K562 (cell line): ENCODE measurements around the gene TRAPPC8. TPM values are rescaled to one million over a fixed set of nuclear protein-coding genes. Genes with fewer than 3 reads are reported as not detected.

Experiments used
- ATAC-seq: fragments of 200-7000 bp; cut with Tn5 transposase; 3 replicates; pipeline ENCODE4 v1.9.1; 2020; ENCODE audit warnings: moderate library complexity
- BruUV-seq: library from RNA; stranded (reverse); fragments of 400-500 nt; replicated peaks from 2 replicates; lab custom pipeline; 2021; lab: Mats Ljungman, UMichigan
- CTCF ChIA-PET: fragments of 300-600 bp; formaldehyde crosslinking; extraction: SDS; loops from one replicate; lab custom pipeline; 2021; ENCODE audit warnings: low intra/inter-chr PET ratio; lab: Yijun Ruan, JAX
- POLR2A ChIA-PET: fragments of 300-600, 350-650 bp; sonication (Branson Sonifier 250); formaldehyde crosslinking; extraction: SDS; loops from one replicate; lab custom pipeline; 2021; ENCODE audit warnings: antibody characterized with exemption, inconsistent platforms; lab: Yijun Ruan, JAX
- DNase-seq, 4 experiments: peaks; one replicate each; pipeline versions ENCODE4 v3.0.0 to v3.0.0-alpha.2; 2011 to 2018; ENCODE audit warnings: low spot score in 3 of 4, mixed read lengths in 3 of 4; ENCODE audit errors: extremely low read depth in 1 of 4
- FAIRE-seq: peaks from 2 replicates; lab custom pipeline; 2011; peaks lifted over from hg19 to GRCh38; lab: Jason Lieb, UNC
- H2AFZ ChIP-seq: 2 replicates; pipeline ENCODE4 v1.6.0; 2011; ENCODE audit warnings: low read depth, low read length, control low read depth, inconsistent platforms
- H3K27ac ChIP-seq: fragments of 200-600 bp; 3 replicates; pipeline ENCODE4 v1.8.0; 2011; ENCODE audit warnings: low read depth, mild to moderate bottlenecking, control low read depth, inconsistent platforms, low read length, moderate library complexity, mixed read lengths; ENCODE audit errors: extremely low read depth
- H3K27me3 ChIP-seq, 2 experiments: fragments of 300-600 bp in 1 of 2; 2 replicates in 1 of 2; 3 replicates in 1 of 2; pipeline versions ENCODE4 v1.6.0 to v1.8.0; 2011; ENCODE audit warnings: inconsistent platforms in 2 of 2, low read length in 2 of 2, mild to moderate bottlenecking in 1 of 2, mixed read lengths in 1 of 2, moderate library complexity in 1 of 2; ENCODE audit not compliant: control insufficient read depth in 2 of 2, insufficient read depth in 2 of 2
- H3K36me3 ChIP-seq: fragments of 300-600 bp; 3 replicates; pipeline ENCODE4 v1.8.0; 2011; ENCODE audit warnings: mild to moderate bottlenecking, low read length, inconsistent platforms; ENCODE audit not compliant: control insufficient read depth, insufficient read depth
- H3K4me1 ChIP-seq, 2 experiments: fragments of 200-600 bp in 1 of 2; replicated peaks in 1 of 2; 2 replicates in 1 of 2; 3 replicates in 1 of 2; pipeline versions ENCODE4 v1.5.1 to v1.8.0; 2011; ENCODE audit warnings: inconsistent platforms in 2 of 2, low read length in 2 of 2, mild to moderate bottlenecking in 1 of 2, mixed read lengths in 1 of 2, moderate library complexity in 1 of 2; ENCODE audit not compliant: control insufficient read depth in 2 of 2, insufficient read depth in 2 of 2
- H3K4me2 ChIP-seq: 2 replicates; pipeline ENCODE4 v1.6.1; 2011; ENCODE audit warnings: low read length, control low read depth, inconsistent platforms, mixed read lengths; ENCODE audit not compliant: insufficient read depth
- H3K4me3 ChIP-seq: fragments of 200-600 bp; sonication (generic), shearing (Covaris generic); 2 replicates; pipeline ENCODE4 v1.5.1; 2016; ENCODE audit warnings: control low read depth, inconsistent platforms
- H3K79me2 ChIP-seq: fragments of 200-600 bp; 3 replicates; pipeline ENCODE4 v1.8.0; 2011; ENCODE audit warnings: low read length, inconsistent platforms; ENCODE audit not compliant: control insufficient read depth, insufficient read depth
- H3K9ac ChIP-seq, 2 experiments: 2 replicates each; pipeline versions ENCODE4 v1.6.0 to v1.6.1; 2011; ENCODE audit warnings: low read depth in 2 of 2, low read length in 2 of 2, control low read depth in 1 of 2, inconsistent platforms in 1 of 2, mild to moderate bottlenecking in 1 of 2, mixed read lengths in 1 of 2; ENCODE audit not compliant: insufficient read depth in 1 of 2
- H3K9me1 ChIP-seq: one replicate; pipeline ENCODE4 v1.6.0; 2011; ENCODE audit warnings: inconsistent platforms, mild to moderate bottlenecking, low read length, moderate library complexity; ENCODE audit not compliant: control insufficient read depth, insufficient read depth
- H3K9me3 ChIP-seq: replicated peaks from 2 replicates; pipeline ENCODE4 v1.5.1; 2011; ENCODE audit warnings: low read depth, low read length, inconsistent platforms; ENCODE audit not compliant: control insufficient read depth, insufficient read depth
- H4K20me1 ChIP-seq: replicated peaks from 2 replicates; pipeline ENCODE4 v1.6.1; 2011; ENCODE audit warnings: low read length, inconsistent platforms, mixed read lengths; ENCODE audit not compliant: control insufficient read depth, insufficient read depth
- FOXP4 ChIP-seq: sonication (generic); formaldehyde crosslinking; IDR thresholded peaks from 2 replicates; pipeline ENCODE4 v1.8.0; 2022; ENCODE audit warnings: mild to moderate bottlenecking, missing genetic modification reagents, borderline replicate concordance
- MLLT1 ChIP-seq, 2 experiments: fragments of 450-650 bp; IDR thresholded peaks; 2 replicates each; pipeline ENCODE4 v1.6.1; 2016
- NR2C1 ChIP-seq, 2 experiments: fragments of 450-650 bp; IDR thresholded peaks; 2 replicates each; pipeline ENCODE4 v1.6.1; 2017; ENCODE audit warnings: mild to moderate bottlenecking in 2 of 2, antibody characterized with exemption in 1 of 2, inconsistent platforms in 1 of 2, missing compliant biosample characterization in 1 of 2, missing genetic modification characterization in 1 of 2
- SMAD4 ChIP-seq: fragments of 250-450 bp; sonication (Bioruptor Pico); conservative IDR thresholded peaks from 2 replicates; pipeline ENCODE4 v1.8.0; 2021; ENCODE audit warnings: inconsistent platforms, mild to moderate bottlenecking, moderate library complexity
- TAL1 ChIP-seq: fragments of 450-650 bp; IDR thresholded peaks from 2 replicates; pipeline ENCODE4 v1.6.1; 2016; ENCODE audit warnings: mild to moderate bottlenecking
- ZFP1 ChIP-seq: fragments of 450-650 bp; formaldehyde crosslinking; IDR thresholded peaks from 2 replicates; pipeline ENCODE4 v1.4.0; 2020; ENCODE audit warnings: mild to moderate bottlenecking, mixed read lengths
- ZNF407 ChIP-seq: fragments of 450-650 bp; IDR thresholded peaks from 2 replicates; pipeline ENCODE4 v1.6.1; 2016; ENCODE audit warnings: low read depth
- ZNF589 ChIP-seq: fragments of 200-800 bp; sonication (Bioruptor generic); IDR thresholded peaks from 2 replicates; pipeline ENCODE4 v1.6.1; 2016; ENCODE audit warnings: low read depth, missing genetic modification characterization, missing compliant biosample characterization
- WGBS: fragments of 100-300 bp; shearing (Covaris generic); methylation state at CpG from one replicate; pipeline ENCODE4 v1.1.6; 2016; ENCODE audit warnings: low coverage, mixed read lengths; ENCODE audit not compliant: insufficient coverage; ENCODE audit errors: missing lambda C conversion rate; 5-methylcytosine and 5-hydroxymethylcytosine counted together
- in situ Hi-C: fragments of 300-500 bp; cut with MboI; formaldehyde crosslinking; loops from 4 replicates; pipeline ENCODE4 v1.15.0; 2018; ENCODE audit warnings: inconsistent platforms, mixed read lengths
- intact Hi-C: fragments of 100-400 bp; cut with micrococcal nuclease; formaldehyde crosslinking; loops from 2 replicates; pipeline ENCODE4 v1.14.2; 2022
- polyA plus RNA-seq, 8 experiments: library from polyadenylated mRNA; depleted of rRNA in 4 of 8; stranded (reverse) in 5 of 8; unstranded in 3 of 8; fragments of >200 nt; fragmentation: Nextera tagmentation in 2 of 8; fragmentation: Illumina TruSeq in 1 of 8; extraction: Ambion mirVana in 2 of 8; extraction: Trizol in 1 of 8; gene quantifications; 2 replicates each; pipeline versions ENCODE4 v1.2.1 to v1.2.3, GENCODE V29; 2011 to 2014; ENCODE audit warnings: inconsistent platforms in 1 of 8, missing spikeins in 1 of 8
- total RNA-seq, 7 experiments: library from RNA; depleted of rRNA in 6 of 7; stranded (reverse); fragments of >200 nt in 6 of 7; fragmentation: Illumina TruSeq in 2 of 7; extraction: Trizol in 2 of 7; gene quantifications; 2 replicates each; pipeline versions ENCODE4 v1.2.1 to v1.2.3, GENCODE V29; 2011 to 2021; ENCODE audit warnings: low replicate concordance in 1 of 7

Gene TRAPPC8
- total and polyA plus RNA-seq, 9 of the 15 experiments (the other 6 are each of a cell fraction or from before 2014, with no cell fraction given) = 20.1 to 111 (median 35.6) TPM

GRCh38 chr18:31821545-31822171 lies 121.3 kb downstream of the TRAPPC8 start:
- DNase-seq = peak; percentile 40 to 84 (median 54)
- 0% methylated on average over 8 of the region's 8 CpGs for WGBS
- Histone ChIP-seq H3K36me3 (no peaks in the 10 kb centered on the region), H3K4me2 (no peak overlapping the region), H3K9me3 (no peaks in the 10 kb centered on the region; the same call in 1 of the 2 replicates), H3K9me1 (no peaks in the 10 kb centered on the region), H3K79me2 (no peaks in the 10 kb centered on the region), H4K20me1 (no peaks in the 10 kb centered on the region), H3K27ac (no peak overlapping the region), H3K4me3 (no peak overlapping the region), H3K27me3 (no peaks in the 10 kb centered on the region), H2AFZ (no peak overlapping the region), H3K4me1 (peaks cover 0 to 5% of the 10 kb centered on the region in 2 experiments; a peak in 3 of 5 replicates), H3K9ac (no peak overlapping the region)
- BruUV-seq = no TSS peak
- ChIA-PET CTCF (interaction anchor here (1.0 kb wide), 1 partner anchor 845 kb away, joined by 4 read pairs; no protein-coding TSS in a partner anchor), POLR2A (interaction anchor here (1.4 kb wide), 2 partner anchors 17 to 19 kb away, joined by 3 to 4 read pairs; no protein-coding TSS in a partner anchor)
- FAIRE-seq = peak; percentile 58
- ATAC-seq = peak; percentile 82
- in situ Hi-C loops = loop anchor here (10.0 kb wide), 1 partner anchor 267 kb away; no protein-coding TSS in a partner anchor
- intact Hi-C loops = loop anchor here (10.0 kb wide), 1 partner anchor 187 kb away; no protein-coding TSS in a partner anchor
- 0 out of 4 replicates have a peak, but pooled peaks of 1 of the 2 experiments have one; percentile 22 for TF ChIP-seq MLLT1 (IDR thresholded peaks at IDR 0.05)
- TF ChIP-seq ZNF407 = no peak
- TF ChIP-seq TAL1 = peak; percentile 96
- no peak for TF ChIP-seq NR2C1 (IDR thresholded peaks at IDR 0.05)
- peak; percentile 79 for TF ChIP-seq NR2C1 (tag; IDR thresholded peaks at IDR 0.05)
- TF ChIP-seq ZNF589 (CRISPR knock-in tag) = peak; percentile 94
- no peak for TF ChIP-seq FOXP4 (CRISPR knock-in tag)
- 0 out of 2 replicates have a peak, but pooled peaks have one; percentile 4 for TF ChIP-seq ZFP1 (CRISPR knock-in tag)
- TF ChIP-seq SMAD4 = peak; percentile 96
